ENCODE measurements around the gene IGSF9.
A peak's percentile ranks its signal among the peaks of the same experiment; 100 is the strongest.

The IGSF9 gene

GRCh38 chr1:159944623-159945455 is 574 bp downstream of the IGSF9 start:
- DNase-seq (ENCODE audit: low read depth, low spot score): no peak

- DNase-seq (ENCODE audit: low read depth, low spot score): no peak
Observed at GRCh38 chr1:159943908-159944622, 1.3 kb downstream of the IGSF9 start.

- no peak for DNase-seq (ENCODE audit: low read depth, low spot score)
Observed at GRCh38 chr1:159943278-159943640, 2.2 kb downstream of the IGSF9 start.

- no peak for DNase-seq (ENCODE audit: low read depth, low spot score)
Observed at GRCh38 chr1:159942632-159943277, 2.7 kb downstream of the IGSF9 start.

- no peak for DNase-seq (ENCODE audit: low read depth, low spot score)
Observed at GRCh38 chr1:159941591-159942560, 3.5 kb downstream of the IGSF9 start.

- DNase-seq (ENCODE audit: low read depth, low spot score): no peak
Observed at GRCh38 chr1:159941141-159941540, 4.3 kb downstream of the IGSF9 start.

- no peak for DNase-seq (ENCODE audit: low read depth, low spot score)
Observed at GRCh38 chr1:159940006-159940620, 5.3 kb downstream of the IGSF9 start.

- DNase-seq (ENCODE audit: low read depth, low spot score): no peak
Observed at GRCh38 chr1:159939678-159940002, 5.8 kb downstream of the IGSF9 start.

- DNase-seq (ENCODE audit: low read depth, low spot score): no peak
Observed at GRCh38 chr1:159938905-159939677, 6.3 kb downstream of the IGSF9 start.

GRCh38 chr1:159938211-159938852 is 7.1 kb downstream of the IGSF9 start:
- no peak for DNase-seq (ENCODE audit: low read depth, low spot score)

GRCh38 chr1:159937054-159937750 is 8.2 kb downstream of the IGSF9 start:
- no peak for DNase-seq (ENCODE audit: low read depth, low spot score)

- DNase-seq (ENCODE audit: low read depth, low spot score): peak; percentile 75
Observed at GRCh38 chr1:159936273-159936904, 9.0 kb downstream of the IGSF9 start.

- DNase-seq (ENCODE audit: low read depth, low spot score): peak; percentile 44
Observed at GRCh38 chr1:159935719-159936272, 9.6 kb downstream of the IGSF9 start.

- DNase-seq (ENCODE audit: low read depth, low spot score): no peak
Observed at GRCh38 chr1:159935305-159935704, 10.1 kb downstream of the IGSF9 start.

GRCh38 chr1:159934136-159935039 is 11.0 kb downstream of the IGSF9 start:
- no peak for DNase-seq (ENCODE audit: low read depth, low spot score)

- DNase-seq (ENCODE audit: low read depth, low spot score): no peak
Observed at GRCh38 chr1:159933347-159933746, 12.1 kb downstream of the IGSF9 start.

Data from astrocyte of the hippocampus (primary cell).